ENCODE measurements around the gene CEMIP.

GRCh38 chr15:80841541-80841940, 62.4 kb downstream of the CEMIP start:
- TF ChIP-seq CTCF (IDR thresholded peaks at IDR 0.05) (no peak), POLR2A (IDR thresholded peaks at IDR 0.05) (no peak)
